ENCODE data around the gene FFAR3. TPM values are rescaled to one million over a fixed set of nuclear protein-coding genes. Genes with fewer than 3 reads are reported as not detected.

FFAR3 gene
- total RNA-seq, 3 donors from 2014 or later: 1.5 TPM; not detected in 2

DNA sequence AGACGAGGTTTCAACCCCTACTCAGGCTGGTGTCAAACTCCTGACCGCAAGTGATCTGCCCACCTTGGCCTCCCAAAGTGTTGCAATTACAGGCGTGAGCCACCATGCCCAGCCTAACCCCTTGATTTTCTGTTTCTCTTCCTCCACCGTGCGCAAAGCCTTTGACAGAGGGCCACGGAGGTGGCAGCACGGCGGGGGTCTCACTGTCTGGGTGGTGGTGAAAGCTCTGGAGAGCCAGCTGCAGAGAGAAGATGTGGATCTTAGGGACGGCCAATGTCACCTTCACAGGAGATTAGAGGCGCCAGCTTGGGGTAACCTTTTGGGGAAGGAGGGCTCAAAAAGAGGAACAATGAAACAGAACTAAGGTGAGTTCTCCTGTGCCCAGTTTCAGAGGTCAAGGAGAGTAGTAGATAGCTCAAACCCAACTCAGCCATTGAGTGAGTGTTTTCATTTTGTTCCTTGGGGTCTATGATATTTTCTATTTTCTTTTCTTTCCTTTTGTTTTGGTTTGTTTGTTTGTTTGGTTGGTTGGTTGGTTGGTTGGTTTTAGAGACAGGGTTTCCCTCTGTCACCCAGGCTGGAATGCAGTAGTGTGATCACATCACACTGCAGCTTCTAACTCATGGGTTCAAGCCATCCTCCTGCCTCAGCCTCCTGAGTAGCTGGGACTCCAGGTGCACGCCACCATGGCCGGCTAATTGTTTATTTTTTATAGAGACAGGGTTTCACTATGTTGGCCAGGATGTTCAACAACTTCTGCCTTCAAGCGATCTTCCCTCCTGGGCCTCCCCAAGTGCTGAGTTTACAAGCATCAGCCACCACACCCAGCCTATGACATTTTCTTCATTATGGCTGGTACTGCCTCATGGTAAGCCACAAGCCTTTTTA, 50.3 kb downstream of the FFAR3 start:
- TF ChIP-seq, protein P1, sequence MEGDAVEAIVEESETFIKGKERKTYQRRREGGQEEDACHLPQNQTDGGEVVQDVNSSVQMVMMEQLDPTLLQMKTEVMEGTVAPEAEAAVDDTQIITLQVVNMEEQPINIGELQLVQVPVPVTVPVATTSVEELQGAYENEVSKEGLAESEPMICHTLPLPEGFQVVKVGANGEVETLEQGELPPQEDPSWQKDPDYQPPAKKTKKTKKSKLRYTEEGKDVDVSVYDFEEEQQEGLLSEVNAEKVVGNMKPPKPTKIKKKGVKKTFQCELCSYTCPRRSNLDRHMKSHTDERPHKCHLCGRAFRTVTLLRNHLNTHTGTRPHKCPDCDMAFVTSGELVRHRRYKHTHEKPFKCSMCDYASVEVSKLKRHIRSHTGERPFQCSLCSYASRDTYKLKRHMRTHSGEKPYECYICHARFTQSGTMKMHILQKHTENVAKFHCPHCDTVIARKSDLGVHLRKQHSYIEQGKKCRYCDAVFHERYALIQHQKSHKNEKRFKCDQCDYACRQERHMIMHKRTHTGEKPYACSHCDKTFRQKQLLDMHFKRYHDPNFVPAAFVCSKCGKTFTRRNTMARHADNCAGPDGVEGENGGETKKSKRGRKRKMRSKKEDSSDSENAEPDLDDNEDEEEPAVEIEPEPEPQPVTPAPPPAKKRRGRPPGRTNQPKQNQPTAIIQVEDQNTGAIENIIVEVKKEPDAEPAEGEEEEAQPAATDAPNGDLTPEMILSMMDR (IDR thresholded peaks at IDR 0.05): no peak
- Histone ChIP-seq H3K4me3 (no peak overlapping the region), H3K36me3 (ENCODE audit: low read depth) (no peaks in the 10 kb centered on the region), H3K9me3 (no peaks in the 10 kb centered on the region), H3K4me1 (ENCODE audit: low read depth) (no peaks in the 10 kb centered on the region)
- DNase-seq: no peak
- intact Hi-C loops (cut with DNase I, micrococcal nuclease): no loop called here
- ATAC-seq: no peak

DNA sequence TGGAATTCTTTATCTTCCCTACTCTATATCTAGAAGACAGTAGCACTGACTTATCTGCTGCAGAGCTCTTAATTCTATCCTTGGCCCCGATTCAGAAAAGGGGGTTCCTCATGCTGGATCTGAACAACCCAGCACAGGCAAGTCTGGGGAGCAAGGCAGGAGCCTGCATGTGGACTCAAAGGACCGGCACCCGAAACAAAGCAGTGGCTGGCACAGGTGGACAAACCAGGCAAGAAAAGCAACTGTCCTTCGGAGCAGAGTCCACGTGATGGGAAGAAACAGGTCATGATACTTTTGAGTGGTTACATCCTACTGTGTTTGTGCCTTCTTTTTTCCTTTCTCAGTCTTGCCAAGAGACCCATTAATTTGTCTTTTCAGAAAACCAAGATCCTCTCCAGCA, 50.9 kb downstream of the FFAR3 start:
- Histone ChIP-seq H3K4me1 (ENCODE audit: low read depth) (no peaks in the 10 kb centered on the region), H3K9me3 (no peaks in the 10 kb centered on the region), H3K4me3 (no peak overlapping the region), H3K36me3 (ENCODE audit: low read depth) (no peaks in the 10 kb centered on the region)
- TF ChIP-seq, protein P1 (IDR thresholded peaks at IDR 0.05): no peak
- ATAC-seq (no peak), DNase-seq (no peak)
- intact Hi-C loops (cut with DNase I, micrococcal nuclease): no loop called here

Small RNA genes lying within 50 kb of the gene (microRNA-seq; reads per million reads assigned to microRNA genes)
- gene MIR5196: not detected

Other genes starting within 250 kb of the FFAR3 start
- gene FXYD3, start 242.6 kb upstream of the FFAR3 start, total RNA-seq: 1,000 to 10,000 TPM; 1,086 to 3,973 (median 3,185) TPM
- gene LGI4, start 223.4 kb upstream of the FFAR3 start, total RNA-seq: 10 to 100 TPM; 14.1 to 38.8 (median 31.1) TPM
- gene FXYD1, start 219.6 kb upstream of the FFAR3 start, total RNA-seq: 10 to 100 TPM; 13.3 to 71.0 (median 15.4) TPM
- gene FXYD7, start 215.2 kb upstream of the FFAR3 start, total RNA-seq: 1 to 10 TPM in 1 of 3 donors, not detected in 2; 1.5 TPM
- gene FXYD5, start 203.7 kb upstream of the FFAR3 start, total RNA-seq: 10 to 100 TPM in 2 of 3 donors, 1 to 10 TPM in 1; 9.1 to 20.8 (median 17.9) TPM
- gene FAM187B, start 129.7 kb upstream of the FFAR3 start, total RNA-seq: not detected
- 100 to 1,000 TPM; 123 to 302 (median 289) TPM for gene LSR, start 109.5 kb upstream of the FFAR3 start, total RNA-seq
- 100 to 1,000 TPM in 2 of 3 donors, 10 to 100 TPM in 1; 94.5 to 131 (median 116) TPM for gene USF2, start 89.5 kb upstream of the FFAR3 start, total RNA-seq
- gene HAMP, start 75.9 kb upstream of the FFAR3 start, total RNA-seq: not detected
- gene MAG, start 66.3 kb upstream of the FFAR3 start, total RNA-seq: under 1 TPM in 1 of 3 donors, not detected in 2; 0.80 TPM
- 1 to 10 TPM; 2.2 to 5.7 (median 4.1) TPM for gene CD22, start 29.3 kb upstream of the FFAR3 start, total RNA-seq
- not detected for gene FFAR1, start 10.6 kb upstream of the FFAR3 start, total RNA-seq
- under 1 TPM in 1 of 3 donors, not detected in 2; 0.32 TPM for gene GPR42, start 12.6 kb downstream of the FFAR3 start, total RNA-seq
- 1 to 10 TPM in 1 of 3 donors, under 1 TPM in 2; 0.32 to 1.4 (median 0.32) TPM for gene FFAR2, start 89.8 kb downstream of the FFAR3 start, total RNA-seq
- not detected for gene KRTDAP, start 132.0 kb downstream of the FFAR3 start, total RNA-seq
- 10 to 100 TPM in 2 of 3 donors, 1 to 10 TPM in 1; 8.2 to 14.3 (median 10.7) TPM for gene DMKN, start 155.2 kb downstream of the FFAR3 start, total RNA-seq
- gene SBSN, start 169.9 kb downstream of the FFAR3 start, total RNA-seq: not detected
- gene GAPDHS, start 175.0 kb downstream of the FFAR3 start, total RNA-seq: not detected
- gene TMEM147, start 187.2 kb downstream of the FFAR3 start, total RNA-seq: 10 to 100 TPM; 54.4 to 62.8 (median 58.2) TPM
- not detected for gene ATP4A, start 205.2 kb downstream of the FFAR3 start, total RNA-seq
- not detected for gene PMIS2, start 227.7 kb downstream of the FFAR3 start, total RNA-seq

All from mucosa of descending colon (tissue), 3 donors.